CD14-positive monocyte (primary cell): ENCODE measurements around the gene ZNF280C. TPM values are rescaled to one million over a fixed set of nuclear protein-coding genes. Genes with fewer than 3 reads are reported as not detected.
A peak's percentile ranks its signal among the peaks of the same experiment; 100 is the strongest.

Experiments
- DNase-seq, 3 donors: peaks; one replicate each; pipeline ENCODE4 v3.0.0-alpha.2; 2011 to 2022
- H2AFZ ChIP-seq: 2 replicates; pipeline ENCODE4 v1.6.0; 2012; ENCODE audit warnings: mild to moderate bottlenecking, low read depth, low read length, inconsistent platforms; ENCODE audit not compliant: insufficient read depth, poor library complexity, severe bottlenecking
- H3K27ac ChIP-seq, 2 donors: 1 replicate in 1 of 2; 2 replicates in 1 of 2; pipeline ENCODE4 v1.5.1; 2012 to 2013; ENCODE audit warnings: low read length in 2 of 2, control low read depth in 1 of 2, inconsistent platforms in 1 of 2, low read depth in 1 of 2, mild to moderate bottlenecking in 1 of 2
- H3K27me3 ChIP-seq, 2 donors: one replicate each; pipeline versions ENCODE4 v1.6.0 to v1.6.1; 2011 to 2013; ENCODE audit warnings: low read length in 2 of 2; ENCODE audit not compliant: control insufficient read depth in 2 of 2, insufficient read depth in 2 of 2
- H3K36me3 ChIP-seq, 2 donors: replicated peaks in 1 of 2; 1 replicate in 1 of 2; 2 replicates in 1 of 2; pipeline versions ENCODE4 v1.5.1 to v1.6.1; 2012 to 2013; ENCODE audit warnings: low read length in 2 of 2, control low read depth in 1 of 2, inconsistent platforms in 1 of 2, mild to moderate bottlenecking in 1 of 2; ENCODE audit not compliant: insufficient read depth in 2 of 2, control insufficient read depth in 1 of 2
- H3K4me1 ChIP-seq, 2 donors: 1 replicate in 1 of 2; 2 replicates in 1 of 2; pipeline versions ENCODE4 v1.5.1 to v1.6.1; 2012 to 2013; ENCODE audit warnings: low read length in 2 of 2, control low read depth in 1 of 2, inconsistent platforms in 1 of 2, mild to moderate bottlenecking in 1 of 2, moderate library complexity in 1 of 2; ENCODE audit not compliant: insufficient read depth in 2 of 2, control insufficient read depth in 1 of 2
- H3K4me2 ChIP-seq: replicated peaks from 2 replicates; pipeline ENCODE3; 2012; ENCODE audit warnings: low read length, moderate library complexity, mild to moderate bottlenecking; ENCODE audit not compliant: poor library complexity, severe bottlenecking; ENCODE audit errors: extremely low read depth
- H3K4me3 ChIP-seq, 3 experiments: fragments of 200-600 bp in 1 of 3; sonication (generic) in 1 of 3; replicated peaks in 1 of 3; 1 replicate in 2 of 3; 2 replicates in 1 of 3; pipeline ENCODE4 v1.5.1; 2011 to 2013; ENCODE audit warnings: low read length in 3 of 3, mild to moderate bottlenecking in 3 of 3, control low read depth in 2 of 3, low read depth in 2 of 3, inconsistent platforms in 1 of 3, moderate library complexity in 1 of 3
- H3K79me2 ChIP-seq: 2 replicates; pipeline ENCODE4 v1.6.0; 2012; ENCODE audit warnings: mild to moderate bottlenecking, control low read depth, inconsistent platforms, low read length, moderate library complexity; ENCODE audit not compliant: insufficient read depth
- H3K9ac ChIP-seq: 2 replicates; pipeline ENCODE4 v1.6.0; 2017; ENCODE audit warnings: low read length, mild to moderate bottlenecking; ENCODE audit not compliant: insufficient read depth, poor library complexity, severe bottlenecking
- H3K9me3 ChIP-seq, 2 donors: replicated peaks in 1 of 2; 1 replicate in 1 of 2; 2 replicates in 1 of 2; pipeline versions ENCODE4 v1.5.1 to v1.6.1; 2012 to 2013; ENCODE audit warnings: low read length in 2 of 2, control low read depth in 1 of 2; ENCODE audit not compliant: control insufficient read depth in 1 of 2, insufficient read depth in 1 of 2
- H4K20me1 ChIP-seq: 2 replicates; pipeline ENCODE4 v1.6.0; 2012; ENCODE audit warnings: mild to moderate bottlenecking, low read length, control low read depth, moderate library complexity; ENCODE audit not compliant: insufficient read depth
- H3K27ac Mint-ChIP-seq, 7 donors: one replicate each; pipeline ENCODE4 v1.8.0; 2020; ENCODE audit warnings: mild to moderate bottlenecking in 7 of 7, mixed read lengths in 7 of 7, moderate library complexity in 6 of 7, inconsistent platforms in 2 of 7
- H3K27me3 Mint-ChIP-seq, 3 donors: one replicate each; pipeline ENCODE4 v1.8.0; 2021 to 2022; ENCODE audit warnings: low read depth in 3 of 3, mild to moderate bottlenecking in 3 of 3, mixed read lengths in 3 of 3, moderate library complexity in 3 of 3, inconsistent platforms in 1 of 3
- H3K36me3 Mint-ChIP-seq, 2 donors: one replicate each; pipeline ENCODE4 v1.8.0; 2020; ENCODE audit warnings: mixed read lengths in 2 of 2, inconsistent platforms in 1 of 2, mild to moderate bottlenecking in 1 of 2
- H3K4me1 Mint-ChIP-seq: one replicate; pipeline ENCODE4 v1.8.0; 2020; ENCODE audit warnings: mild to moderate bottlenecking, mixed read lengths
- H3K4me3 Mint-ChIP-seq, 2 donors: one replicate each; pipeline ENCODE4 v1.8.0; 2020; ENCODE audit warnings: mild to moderate bottlenecking in 2 of 2, mixed read lengths in 2 of 2, moderate library complexity in 1 of 2
- H3K9me3 Mint-ChIP-seq, 7 donors: one replicate each; pipeline ENCODE4 v1.8.0; 2020 to 2022; ENCODE audit warnings: mixed read lengths in 7 of 7, mild to moderate bottlenecking in 6 of 7, moderate library complexity in 6 of 7, inconsistent platforms in 2 of 7
- WGBS: methylation state at CpG from one replicate; pipeline ENCODE4 v1.1.5; 2013; ENCODE audit warnings: missing lambda C conversion rate; ENCODE audit not compliant: insufficient coverage; 5-methylcytosine and 5-hydroxymethylcytosine counted together
- intact Hi-C, 2 donors: fragments of 100-400 bp; cut with micrococcal nuclease; formaldehyde crosslinking; loops; one replicate each; pipeline versions ENCODE4 v1.15.0 to v1.15.1; 2023
- polyA plus RNA-seq, 3 donors: library from polyadenylated mRNA; depleted of rRNA in 1 of 3; unstranded in 2 of 3; stranded (reverse) in 1 of 3; fragments of 300-500 nt in 2 of 3; fragments of >200 nt in 1 of 3; fragmentation: Illumina TruSeq in 2 of 3; gene quantifications; 1 replicate in 2 of 3; 2 replicates in 1 of 3; pipeline ENCODE4 v1.2.3, GENCODE V29; 2012 to 2021
- TF ChIP-seq, protein P1 (sequence below): fragments of 200-600 bp; IDR thresholded peaks from one replicate; pipeline ENCODE4 v1.8.0; 2022; ENCODE audit warnings: antibody characterized with exemption, mild to moderate bottlenecking

The ZNF280C gene
- polyA plus RNA-seq, 3 donors = 0.66 to 1.8 (median 1.3) TPM

DNA sequence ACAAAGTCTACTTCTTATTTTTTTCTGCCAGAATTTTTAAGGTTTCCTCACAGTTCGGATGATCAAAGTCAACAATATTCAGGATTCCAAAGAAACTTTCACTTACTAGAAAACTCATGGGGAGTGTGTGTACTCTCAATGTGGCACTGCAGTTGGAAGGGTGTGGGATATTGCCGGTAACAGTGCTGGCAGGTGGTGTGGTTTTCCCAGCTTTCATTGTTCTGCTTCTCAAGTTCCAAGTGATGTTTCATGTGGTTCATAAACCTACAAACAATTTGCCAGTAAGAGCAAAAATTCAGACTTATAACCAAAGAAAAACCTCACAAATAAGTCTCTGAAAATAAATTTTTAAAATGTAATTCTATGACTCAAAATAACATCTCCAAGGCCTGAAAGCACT lies 39.8 kb downstream of the ZNF280C start:
- H3K27me3 Mint-ChIP-seq = no peaks in the 10 kb centered on the region
- WGBS = no CpG with 5 or more reads among the region's 2 CpGs
- H3K36me3 ChIP-seq = peaks cover 3 to 27% of the 10 kb centered on the region in 2 donors
- no peaks in the 10 kb centered on the region for H4K20me1 ChIP-seq
- intact Hi-C loops = no loop called here
- peaks cover 3% of the 10 kb centered on the region for H3K4me1 Mint-ChIP-seq
- H3K9me3 ChIP-seq = no peaks in the 10 kb centered on the region
- no peak overlapping the region for H3K4me2 ChIP-seq
- H3K9me3 Mint-ChIP-seq = no peaks in the 10 kb centered on the region
- H3K4me1 ChIP-seq = no peaks in the 10 kb centered on the region
- H3K36me3 Mint-ChIP-seq = peaks cover 19 to 28% of the 10 kb centered on the region in 2 donors
- no peak overlapping the region for H3K27ac Mint-ChIP-seq
- no peak overlapping the region for H2AFZ ChIP-seq
- H3K4me3 Mint-ChIP-seq = no peak overlapping the region
- TF ChIP-seq, protein P1, sequence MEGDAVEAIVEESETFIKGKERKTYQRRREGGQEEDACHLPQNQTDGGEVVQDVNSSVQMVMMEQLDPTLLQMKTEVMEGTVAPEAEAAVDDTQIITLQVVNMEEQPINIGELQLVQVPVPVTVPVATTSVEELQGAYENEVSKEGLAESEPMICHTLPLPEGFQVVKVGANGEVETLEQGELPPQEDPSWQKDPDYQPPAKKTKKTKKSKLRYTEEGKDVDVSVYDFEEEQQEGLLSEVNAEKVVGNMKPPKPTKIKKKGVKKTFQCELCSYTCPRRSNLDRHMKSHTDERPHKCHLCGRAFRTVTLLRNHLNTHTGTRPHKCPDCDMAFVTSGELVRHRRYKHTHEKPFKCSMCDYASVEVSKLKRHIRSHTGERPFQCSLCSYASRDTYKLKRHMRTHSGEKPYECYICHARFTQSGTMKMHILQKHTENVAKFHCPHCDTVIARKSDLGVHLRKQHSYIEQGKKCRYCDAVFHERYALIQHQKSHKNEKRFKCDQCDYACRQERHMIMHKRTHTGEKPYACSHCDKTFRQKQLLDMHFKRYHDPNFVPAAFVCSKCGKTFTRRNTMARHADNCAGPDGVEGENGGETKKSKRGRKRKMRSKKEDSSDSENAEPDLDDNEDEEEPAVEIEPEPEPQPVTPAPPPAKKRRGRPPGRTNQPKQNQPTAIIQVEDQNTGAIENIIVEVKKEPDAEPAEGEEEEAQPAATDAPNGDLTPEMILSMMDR = no peak
- no peak for DNase-seq
- H3K27ac ChIP-seq = no peak overlapping the region
- no peaks in the 10 kb centered on the region for H3K27me3 ChIP-seq
- no peak overlapping the region for H3K9ac ChIP-seq
- no peak overlapping the region for H3K4me3 ChIP-seq
- H3K79me2 ChIP-seq = no peaks in the 10 kb centered on the region

DNA sequence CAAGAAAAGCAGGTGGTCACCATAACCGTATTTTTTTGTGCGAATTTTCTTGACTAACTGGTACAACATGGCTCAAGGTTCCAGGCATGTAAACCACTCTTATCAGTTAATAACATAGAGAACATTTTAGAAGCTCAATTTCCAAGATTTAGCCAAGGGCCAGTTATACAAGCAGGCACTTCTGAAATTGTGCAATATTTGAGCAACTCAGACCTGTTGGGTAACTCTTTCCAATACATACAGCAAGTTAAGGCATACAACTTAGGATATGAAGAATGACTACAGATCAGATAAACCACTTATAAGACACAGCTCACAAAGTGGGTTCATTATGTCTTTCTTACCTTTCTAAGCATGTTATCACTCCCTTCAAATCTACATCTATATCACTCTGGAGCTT lies 43.9 kb downstream of the ZNF280C start:
- Mint-ChIP-seq H3K4me3 (no peak overlapping the region), H3K36me3 (peaks cover 9 to 14% of the 10 kb centered on the region in 2 donors), H3K9me3 (no peaks in the 10 kb centered on the region), H3K4me1 (peaks cover 3% of the 10 kb centered on the region), H3K27me3 (no peaks in the 10 kb centered on the region), H3K27ac (no peak overlapping the region)
- H2AFZ ChIP-seq = no peak overlapping the region
- no peak overlapping the region for H3K27ac ChIP-seq
- no peaks in the 10 kb centered on the region for H3K79me2 ChIP-seq
- H3K36me3 ChIP-seq = peaks cover 0 to 21% of the 10 kb centered on the region in 2 donors
- H4K20me1 ChIP-seq = no peaks in the 10 kb centered on the region
- H3K9me3 ChIP-seq = no peaks in the 10 kb centered on the region
- peak in 2 of 3 donors; percentile 6 to 10 for DNase-seq
- TF ChIP-seq, protein P1 = no peak
- no peaks in the 10 kb centered on the region for H3K27me3 ChIP-seq
- H3K9ac ChIP-seq = no peak overlapping the region
- H3K4me1 ChIP-seq = no peaks in the 10 kb centered on the region
- intact Hi-C loops = no loop called here
- no peak overlapping the region for H3K4me2 ChIP-seq
- no peak overlapping the region for H3K4me3 ChIP-seq
- WGBS = no CpG with 5 or more reads among the region's 2 CpGs
